PC-3 (cell line): Measurements from ENCODE around the gene CCDC192.

Experiments used
- CTCF ChIP-seq: fragments of 300-600 bp; sonication (generic); conservative IDR thresholded peaks from 2 replicates; pipeline ENCODE4 v1.5.1; 2017; ENCODE audit warnings: antibody characterized with exemption, low read depth, mild to moderate bottlenecking, low read length
- EZH2 ChIP-seq: fragments of 300-600 bp; sonication (generic); IDR thresholded peaks from one replicate; pipeline ENCODE4 v1.6.1; 2017; ENCODE audit warnings: antibody characterized with exemption, mild to moderate bottlenecking, low read length; ENCODE audit not compliant: unreplicated experiment
- EZH2phosphoT487 ChIP-seq: fragments of 300-600 bp; sonication (generic); IDR thresholded peaks from 2 replicates; pipeline ENCODE4 v1.6.1; 2018; ENCODE audit warnings: mild to moderate bottlenecking, antibody characterized with exemption, low read length, borderline replicate concordance

GRCh38 chr5:127848098-127848497 lies 144.9 kb downstream of the CCDC192 start:
- no peak for TF ChIP-seq CTCF
- no peak for TF ChIP-seq EZH2phosphoT487
- no peak for TF ChIP-seq EZH2
